HEK293 (cell line): Measurements from ENCODE around the gene BAIAP2.

Source experiments
- CTCF ChIA-PET: fragments of 350-600 bp; formaldehyde crosslinking; extraction: SDS; loops from one replicate; lab custom pipeline; 2021; ENCODE audit warnings: antibody characterized with exemption; lab: Yijun Ruan, JAX
- POLR2A ChIA-PET: fragments of 300-600 bp; formaldehyde crosslinking; extraction: SDS; loops from one replicate; lab custom pipeline; 2020; ENCODE audit warnings: antibody characterized with exemption, inconsistent platforms; lab: Yijun Ruan, JAX
- H3K27ac ChIP-seq: fragments of 200-500 bp; sonication (Bioruptor generic); 2 replicates; pipeline ENCODE4 v1.5.1; 2014; ENCODE audit warnings: low read depth, low read length, control low read depth, inconsistent platforms; ENCODE audit errors: extremely low read depth
- H3K36me3 ChIP-seq, 2 experiments: fragments of 200-500 bp in 1 of 2; sonication (Bioruptor generic) in 1 of 2; 1 replicate in 1 of 2; 2 replicates in 1 of 2; pipeline ENCODE4 v1.5.1; 2014 to 2017; ENCODE audit warnings: inconsistent platforms in 2 of 2, low read length in 2 of 2; ENCODE audit not compliant: control insufficient read depth in 2 of 2, insufficient read depth in 1 of 2
- H3K4me1 ChIP-seq: fragments of 200-500 bp; sonication (Bioruptor generic); 2 replicates; pipeline ENCODE4 v1.5.1; 2014; ENCODE audit warnings: mild to moderate bottlenecking, low read length, inconsistent platforms; ENCODE audit not compliant: control insufficient read depth, insufficient read depth
- H3K4me3 ChIP-seq: 2 replicates; pipeline ENCODE4 v1.5.1; 2011; ENCODE audit warnings: low read depth, mild to moderate bottlenecking, control low read depth, low read length, moderate library complexity
- H3K9me3 ChIP-seq: fragments of 200-500 bp; sonication (Bioruptor generic); 2 replicates; pipeline ENCODE4 v1.5.1; 2014; ENCODE audit warnings: low read depth, low read length, inconsistent platforms; ENCODE audit not compliant: control insufficient read depth, insufficient read depth
- EGR2 ChIP-seq: fragments of 450-650 bp; formaldehyde crosslinking; IDR thresholded peaks from 2 replicates; pipeline ENCODE4 v1.5.1; 2016; ENCODE audit warnings: low read depth, missing biosample characterization, missing genetic modification characterization
- GLIS1 ChIP-seq: fragments of 450-650 bp; formaldehyde crosslinking; IDR thresholded peaks from 2 replicates; pipeline ENCODE4 v1.5.1; 2016; ENCODE audit warnings: missing biosample characterization, missing genetic modification characterization
- HOXD13 ChIP-seq: sonication (generic); formaldehyde crosslinking; IDR thresholded peaks from 2 replicates; pipeline ENCODE4 v1.8.0; 2022; ENCODE audit warnings: missing genetic modification reagents, borderline replicate concordance
- KLF10 ChIP-seq: fragments of 450-650 bp; IDR thresholded peaks from 2 replicates; pipeline ENCODE4 v1.5.1; 2018; ENCODE audit warnings: missing biosample characterization, mild to moderate bottlenecking, missing genetic modification characterization
- PRDM1 ChIP-seq: fragments of 450-650 bp; formaldehyde crosslinking; IDR thresholded peaks from 2 replicates; pipeline ENCODE4; 2016; ENCODE audit warnings: missing biosample characterization, missing genetic modification characterization
- SP7 ChIP-seq: fragments of 450-650 bp; formaldehyde crosslinking; IDR thresholded peaks from 2 replicates; pipeline ENCODE4 v1.5.1; 2016; ENCODE audit warnings: missing biosample characterization, missing genetic modification characterization
- ZBTB20 ChIP-seq: fragments of 450-650 bp; formaldehyde crosslinking; IDR thresholded peaks from 2 replicates; pipeline ENCODE4 v1.5.1; 2016; ENCODE audit warnings: missing biosample characterization, missing genetic modification characterization
- ZFHX2 ChIP-seq: fragments of 450-650 bp; formaldehyde crosslinking; conservative IDR thresholded peaks from 2 replicates; pipeline ENCODE4 v1.5.1; 2016; ENCODE audit warnings: missing biosample characterization, missing genetic modification characterization
- ZNF2 ChIP-seq: fragments of 450-650 bp; formaldehyde crosslinking; IDR thresholded peaks from 2 replicates; pipeline ENCODE4 v1.5.1; 2016; ENCODE audit warnings: missing biosample characterization, missing genetic modification characterization
- ZNF302 ChIP-seq: fragments of 450-650 bp; formaldehyde crosslinking; IDR thresholded peaks from 2 replicates; pipeline ENCODE4 v1.5.1; 2016; ENCODE audit warnings: missing biosample characterization, missing genetic modification characterization, low read depth
- ZNF335 ChIP-seq: fragments of 450-650 bp; formaldehyde crosslinking; conservative IDR thresholded peaks from 2 replicates; pipeline ENCODE4 v1.5.1; 2016; ENCODE audit warnings: missing biosample characterization, missing genetic modification characterization
- ZNF366 ChIP-seq: fragments of 450-650 bp; formaldehyde crosslinking; conservative IDR thresholded peaks from 2 replicates; pipeline ENCODE4 v1.5.1; 2016; ENCODE audit warnings: missing biosample characterization, missing genetic modification characterization
- ZNF433 ChIP-seq: fragments of 450-650 bp; formaldehyde crosslinking; IDR thresholded peaks from 2 replicates; pipeline ENCODE4 v1.5.1; 2016; ENCODE audit warnings: missing biosample characterization, missing genetic modification characterization, low read depth
- ZNF513 ChIP-seq: fragments of 450-650 bp; IDR thresholded peaks from 2 replicates; pipeline ENCODE4 v1.5.1; 2018; ENCODE audit warnings: missing biosample characterization, missing genetic modification characterization
- ZNF549 ChIP-seq: fragments of 450-650 bp; IDR thresholded peaks from 2 replicates; pipeline ENCODE4 v1.5.1; 2018; ENCODE audit warnings: missing biosample characterization, missing genetic modification characterization, mild to moderate bottlenecking, inconsistent platforms, moderate library complexity
- ZNF555 ChIP-seq: fragments of 450-650 bp; formaldehyde crosslinking; conservative IDR thresholded peaks from 2 replicates; pipeline ENCODE4 v1.5.1; 2017; ENCODE audit warnings: missing biosample characterization, mild to moderate bottlenecking, missing genetic modification characterization, inconsistent platforms
- ZNF558 ChIP-seq: fragments of 450-650 bp; formaldehyde crosslinking; IDR thresholded peaks from 2 replicates; pipeline ENCODE4 v1.5.1; 2016; ENCODE audit warnings: missing biosample characterization, missing genetic modification characterization
- ZNF560 ChIP-seq: fragments of 450-650 bp; formaldehyde crosslinking; IDR thresholded peaks from 2 replicates; pipeline ENCODE4 v1.5.1; 2017; ENCODE audit warnings: missing biosample characterization, missing genetic modification characterization, borderline replicate concordance
- ZNF561 ChIP-seq: fragments of 450-650 bp; IDR thresholded peaks from 2 replicates; pipeline ENCODE4 v1.5.1; 2018; ENCODE audit warnings: missing biosample characterization, missing genetic modification characterization, borderline replicate concordance
- ZNF600 ChIP-seq: fragments of 450-650 bp; formaldehyde crosslinking; IDR thresholded peaks from 2 replicates; pipeline ENCODE4 v1.5.1; 2016; ENCODE audit warnings: missing biosample characterization, missing genetic modification characterization
- ZNF626 ChIP-seq: fragments of 450-650 bp; sonication (Bioruptor Pico); formaldehyde crosslinking; IDR thresholded peaks from 2 replicates; pipeline ENCODE4 v1.5.1; 2018; ENCODE audit warnings: missing biosample characterization, missing genetic modification characterization, inconsistent platforms
- ZNF704 ChIP-seq: fragments of 450-650 bp; formaldehyde crosslinking; IDR thresholded peaks from 2 replicates; pipeline ENCODE4 v1.5.1; 2016; ENCODE audit warnings: missing biosample characterization, missing genetic modification characterization
- ZSCAN16 ChIP-seq: fragments of 450-650 bp; formaldehyde crosslinking; IDR thresholded peaks from 2 replicates; pipeline ENCODE4 v1.5.1; 2016; ENCODE audit warnings: missing biosample characterization, missing genetic modification characterization
- TF ChIP-seq, protein P1 (sequence below): fragments of 450-650 bp; formaldehyde crosslinking; IDR thresholded peaks from 2 replicates; pipeline ENCODE4 v1.5.1; 2016; ENCODE audit warnings: missing biosample characterization, missing genetic modification characterization, borderline replicate concordance

Gene BAIAP2

GRCh38 chr17:81095383-81095762, 60.4 kb downstream of the BAIAP2 start:
- Histone ChIP-seq H3K4me1 (peaks cover 17% of the 10 kb centered on the region), H3K9me3 (no peaks in the 10 kb centered on the region), H3K36me3 (peaks cover 0 to 3% of the 10 kb centered on the region in 2 experiments; a peak in 1 of 3 replicates), H3K27ac (no peak overlapping the region; the same call in 1 of the 2 replicates), H3K4me3 (no peak overlapping the region)
- TF ChIP-seq, protein P1, sequence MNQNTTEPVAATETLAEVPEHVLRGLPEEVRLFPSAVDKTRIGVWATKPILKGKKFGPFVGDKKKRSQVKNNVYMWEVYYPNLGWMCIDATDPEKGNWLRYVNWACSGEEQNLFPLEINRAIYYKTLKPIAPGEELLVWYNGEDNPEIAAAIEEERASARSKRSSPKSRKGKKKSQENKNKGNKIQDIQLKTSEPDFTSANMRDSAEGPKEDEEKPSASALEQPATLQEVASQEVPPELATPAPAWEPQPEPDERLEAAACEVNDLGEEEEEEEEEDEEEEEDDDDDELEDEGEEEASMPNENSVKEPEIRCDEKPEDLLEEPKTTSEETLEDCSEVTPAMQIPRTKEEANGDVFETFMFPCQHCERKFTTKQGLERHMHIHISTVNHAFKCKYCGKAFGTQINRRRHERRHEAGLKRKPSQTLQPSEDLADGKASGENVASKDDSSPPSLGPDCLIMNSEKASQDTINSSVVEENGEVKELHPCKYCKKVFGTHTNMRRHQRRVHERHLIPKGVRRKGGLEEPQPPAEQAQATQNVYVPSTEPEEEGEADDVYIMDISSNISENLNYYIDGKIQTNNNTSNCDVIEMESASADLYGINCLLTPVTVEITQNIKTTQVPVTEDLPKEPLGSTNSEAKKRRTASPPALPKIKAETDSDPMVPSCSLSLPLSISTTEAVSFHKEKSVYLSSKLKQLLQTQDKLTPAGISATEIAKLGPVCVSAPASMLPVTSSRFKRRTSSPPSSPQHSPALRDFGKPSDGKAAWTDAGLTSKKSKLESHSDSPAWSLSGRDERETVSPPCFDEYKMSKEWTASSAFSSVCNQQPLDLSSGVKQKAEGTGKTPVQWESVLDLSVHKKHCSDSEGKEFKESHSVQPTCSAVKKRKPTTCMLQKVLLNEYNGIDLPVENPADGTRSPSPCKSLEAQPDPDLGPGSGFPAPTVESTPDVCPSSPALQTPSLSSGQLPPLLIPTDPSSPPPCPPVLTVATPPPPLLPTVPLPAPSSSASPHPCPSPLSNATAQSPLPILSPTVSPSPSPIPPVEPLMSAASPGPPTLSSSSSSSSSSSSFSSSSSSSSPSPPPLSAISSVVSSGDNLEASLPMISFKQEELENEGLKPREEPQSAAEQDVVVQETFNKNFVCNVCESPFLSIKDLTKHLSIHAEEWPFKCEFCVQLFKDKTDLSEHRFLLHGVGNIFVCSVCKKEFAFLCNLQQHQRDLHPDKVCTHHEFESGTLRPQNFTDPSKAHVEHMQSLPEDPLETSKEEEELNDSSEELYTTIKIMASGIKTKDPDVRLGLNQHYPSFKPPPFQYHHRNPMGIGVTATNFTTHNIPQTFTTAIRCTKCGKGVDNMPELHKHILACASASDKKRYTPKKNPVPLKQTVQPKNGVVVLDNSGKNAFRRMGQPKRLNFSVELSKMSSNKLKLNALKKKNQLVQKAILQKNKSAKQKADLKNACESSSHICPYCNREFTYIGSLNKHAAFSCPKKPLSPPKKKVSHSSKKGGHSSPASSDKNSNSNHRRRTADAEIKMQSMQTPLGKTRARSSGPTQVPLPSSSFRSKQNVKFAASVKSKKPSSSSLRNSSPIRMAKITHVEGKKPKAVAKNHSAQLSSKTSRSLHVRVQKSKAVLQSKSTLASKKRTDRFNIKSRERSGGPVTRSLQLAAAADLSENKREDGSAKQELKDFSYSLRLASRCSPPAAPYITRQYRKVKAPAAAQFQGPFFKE (tag by site-specific recombination) = 0 out of 2 replicates have a peak, but pooled peaks have one; percentile 57
- TF ChIP-seq ZNF626 = no peak
- no peak for TF ChIP-seq ZNF555 (tag by site-specific recombination)
- no peak for TF ChIP-seq SP7 (tag by site-specific recombination)
- TF ChIP-seq ZNF561 (tag by site-specific recombination) = no peak
- TF ChIP-seq ZNF302 (tag by site-specific recombination) = no peak
- TF ChIP-seq ZNF600 = peak; percentile 18
- no peak; the same call in 1 of the 2 replicates for TF ChIP-seq ZNF335
- no peak for TF ChIP-seq ZSCAN16
- ChIA-PET CTCF (interaction anchor here (0.7 to 7.1 kb wide), 10 partner anchors 8 to 507 kb away, joined by 3 to 109 read pairs (median 4); no protein-coding TSS in a partner anchor), POLR2A (interaction anchor here (0.6 to 2.5 kb wide), 9 partner anchors 19 to 641 kb away, joined by 3 to 20 read pairs (median 5); partner anchors contain the start of genes BAIAP2, CEP131, NDUFAF8 and TEPSIN)

DNA sequence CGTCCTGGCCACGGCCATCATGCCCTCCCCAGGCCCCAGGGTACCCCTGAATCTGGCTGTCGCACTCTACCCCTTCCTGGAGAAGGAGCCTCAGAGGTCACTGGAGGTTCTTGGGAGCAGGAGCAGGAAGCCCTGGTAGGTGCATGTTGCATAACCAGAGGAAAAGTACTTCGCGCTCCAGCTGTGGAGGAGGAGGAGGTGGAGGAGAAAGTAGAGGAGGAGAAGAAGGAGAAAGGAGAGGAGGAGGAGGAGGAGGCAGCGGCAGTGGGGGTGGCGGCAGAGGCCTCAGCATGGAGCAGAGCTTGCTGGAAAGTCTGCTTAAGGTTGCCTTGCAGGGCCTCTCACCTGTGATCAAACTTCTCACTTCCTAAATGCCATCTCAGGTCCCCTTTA, 61.8 kb downstream of the BAIAP2 start:
- Histone ChIP-seq H3K4me3 (no peak overlapping the region), H3K27ac (no peak overlapping the region), H3K9me3 (no peaks in the 10 kb centered on the region)
- CTCF ChIA-PET = interaction anchor here (0.7 to 7.1 kb wide), 21 partner anchors 9 to 138 kb away, joined by 3 to 109 read pairs (median 5); no protein-coding TSS in a partner anchor
- TF ChIP-seq GLIS1 = no peak
- peak; percentile 98 for TF ChIP-seq PRDM1 (tag by site-specific recombination)
- no peak for TF ChIP-seq ZNF2 (tag by site-specific recombination)
- TF ChIP-seq ZNF549 (tag by site-specific recombination) = no peak
- TF ChIP-seq ZNF558 (tag by site-specific recombination) = no peak
- TF ChIP-seq EGR2 (tag by site-specific recombination) = peak; percentile 92
- TF ChIP-seq ZFHX2 (tag by site-specific recombination) = peak; percentile 64
- TF ChIP-seq HOXD13 = no peak
- TF ChIP-seq ZNF560 (tag by site-specific recombination) = no peak
- 0 out of 2 replicates have a peak, but pooled peaks have one; percentile 14 for TF ChIP-seq ZNF513 (tag by site-specific recombination)
- no peak for TF ChIP-seq ZNF704 (tag by site-specific recombination)
- TF ChIP-seq ZNF433 = no peak
- no peak for TF ChIP-seq KLF10 (tag by site-specific recombination)
- TF ChIP-seq ZNF366 (tag by site-specific recombination) = peak; percentile 53
- TF ChIP-seq ZBTB20 (tag by site-specific recombination) = peak; percentile 53; the same call in 1 of the 2 replicates
- TF ChIP-seq, all 188 proteins: peak for 6
- Histone ChIP-seq H3K36me3 (peaks cover 0 to 16% of the 10 kb centered on the region in 2 experiments; a peak in 1 of 3 replicates), H3K4me1 (peaks cover 17% of the 10 kb centered on the region)
- POLR2A ChIA-PET = interaction anchor here (0.5 to 2.2 kb wide), 5 partner anchors 39 to 73 kb away, joined by 4 to 8 read pairs (median 6); partner anchors contain the start of gene BAIAP2
